ENCODE measurements around the gene CBR1. TPM values are rescaled to one million over a fixed set of nuclear protein-coding genes. Genes with fewer than 3 reads are reported as not detected.

Gene CBR1
- total and polyA plus RNA-seq, 4 donors = 36.1 to 158 (median 74.4) TPM

DNA sequence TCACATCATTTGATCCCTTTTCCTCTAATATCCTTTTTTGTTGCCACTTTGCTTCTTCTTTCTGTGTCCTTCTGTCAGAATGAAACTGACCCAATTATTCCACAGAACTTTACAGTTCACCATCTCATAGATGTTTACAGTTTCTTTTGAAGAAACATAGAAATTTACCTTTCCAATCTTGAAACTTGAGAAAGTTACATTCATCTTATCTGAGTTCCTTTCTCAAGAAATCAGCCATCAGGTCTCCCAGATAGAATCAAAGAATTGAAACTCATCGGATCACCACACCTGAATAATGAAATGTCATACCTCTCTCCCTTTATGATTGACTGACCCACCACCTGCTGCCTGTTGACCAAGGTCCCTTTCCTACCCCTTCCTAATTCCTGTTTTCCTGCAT lies 23.7 kb downstream of the CBR1 start:
- Histone ChIP-seq H3K27ac (ENCODE audit: low read depth in 1 of 2, low read length in 1 of 2) (no peak overlapping the region), H3K9me3 (ENCODE audit: control insufficient read depth in 4 of 4, insufficient read depth in 3 of 4, low read length in 3 of 4) (peaks cover 0 to 4% (median 0%) of the 10 kb centered on the region in 4 donors), H3K9ac (ENCODE audit: insufficient read depth in 1 of 2, low read length in 2 of 2) (no peak overlapping the region), H3K4me1 (ENCODE audit: control insufficient read depth in 5 of 5, insufficient read depth in 5 of 5, low read length in 5 of 5) (no peaks in the 10 kb centered on the region), H3K4me3 (no peak overlapping the region), H3K27me3 (ENCODE audit: control insufficient read depth in 3 of 3, insufficient read depth in 3 of 3, low read length in 2 of 3) (peaks cover 0 to 2% (median 0%) of the 10 kb centered on the region in 3 donors), H3K36me3 (ENCODE audit: control insufficient read depth in 4 of 4, insufficient read depth in 4 of 4, low read length in 4 of 4) (no peaks in the 10 kb centered on the region)
- 94 to 96% methylated on average over 1 of the region's 1 CpG for WGBS, 2 donors
- no peak for ATAC-seq (ENCODE audit: insufficient read depth, low FRiP score)
- DNase-seq = no peak
- TF ChIP-seq, protein P1, sequence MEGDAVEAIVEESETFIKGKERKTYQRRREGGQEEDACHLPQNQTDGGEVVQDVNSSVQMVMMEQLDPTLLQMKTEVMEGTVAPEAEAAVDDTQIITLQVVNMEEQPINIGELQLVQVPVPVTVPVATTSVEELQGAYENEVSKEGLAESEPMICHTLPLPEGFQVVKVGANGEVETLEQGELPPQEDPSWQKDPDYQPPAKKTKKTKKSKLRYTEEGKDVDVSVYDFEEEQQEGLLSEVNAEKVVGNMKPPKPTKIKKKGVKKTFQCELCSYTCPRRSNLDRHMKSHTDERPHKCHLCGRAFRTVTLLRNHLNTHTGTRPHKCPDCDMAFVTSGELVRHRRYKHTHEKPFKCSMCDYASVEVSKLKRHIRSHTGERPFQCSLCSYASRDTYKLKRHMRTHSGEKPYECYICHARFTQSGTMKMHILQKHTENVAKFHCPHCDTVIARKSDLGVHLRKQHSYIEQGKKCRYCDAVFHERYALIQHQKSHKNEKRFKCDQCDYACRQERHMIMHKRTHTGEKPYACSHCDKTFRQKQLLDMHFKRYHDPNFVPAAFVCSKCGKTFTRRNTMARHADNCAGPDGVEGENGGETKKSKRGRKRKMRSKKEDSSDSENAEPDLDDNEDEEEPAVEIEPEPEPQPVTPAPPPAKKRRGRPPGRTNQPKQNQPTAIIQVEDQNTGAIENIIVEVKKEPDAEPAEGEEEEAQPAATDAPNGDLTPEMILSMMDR (IDR thresholded peaks at IDR 0.05; ENCODE audit: control extremely low read depth, extremely low read depth) = no peak

DNA sequence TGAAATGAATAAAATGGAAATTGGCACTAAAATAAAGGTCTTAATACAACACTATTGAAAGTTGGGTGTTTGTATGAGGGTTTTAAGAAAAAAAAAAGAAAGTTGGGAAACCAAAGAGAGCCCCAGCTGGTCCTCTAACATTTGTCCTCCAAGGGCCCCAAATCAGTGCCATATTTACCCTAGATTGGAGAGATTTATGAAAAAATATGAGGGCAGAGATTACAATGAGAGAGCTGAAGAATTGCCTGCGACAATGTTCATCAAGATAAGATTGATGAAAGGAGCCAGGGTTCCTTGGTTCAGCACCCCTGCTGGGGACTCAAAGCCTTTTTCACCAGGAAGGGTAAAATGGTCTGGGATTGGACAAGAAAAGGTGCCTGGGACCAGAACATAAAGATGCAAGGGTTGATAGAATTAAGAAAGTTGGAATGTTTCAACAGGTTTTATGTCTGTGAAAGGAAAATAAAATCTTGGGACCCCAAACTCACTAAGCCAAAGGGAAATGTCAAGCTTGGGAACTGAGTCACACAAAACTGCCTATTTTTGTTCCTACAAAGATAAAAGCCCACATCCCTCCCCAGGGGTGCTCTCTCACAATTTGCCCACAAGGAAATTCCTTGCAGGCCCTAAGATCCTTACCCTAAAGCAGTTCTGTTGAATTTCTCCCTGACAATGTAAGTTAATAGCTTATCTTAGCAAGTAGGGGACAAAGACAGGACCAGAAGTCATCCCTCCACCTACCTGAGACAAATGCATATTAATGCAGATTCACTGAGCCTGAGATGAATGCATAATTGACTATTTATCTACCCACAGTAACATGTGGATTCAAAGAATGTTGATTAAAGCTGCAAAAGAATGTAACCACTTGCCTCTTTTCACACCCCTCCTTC lies 26.8 kb downstream of the CBR1 start:
- 74 to 81% methylated on average over 1 of the region's 1 CpG for WGBS, 2 donors
- peaks cover 0 to 2% (median 2%) of the 10 kb centered on the region in 3 donors for H3K27me3 ChIP-seq (ENCODE audit: control insufficient read depth in 3 of 3, insufficient read depth in 3 of 3, low read length in 2 of 3)
- no peaks in the 10 kb centered on the region for H3K36me3 ChIP-seq (ENCODE audit: control insufficient read depth in 4 of 4, insufficient read depth in 4 of 4, low read length in 4 of 4)
- H3K4me1 ChIP-seq (ENCODE audit: control insufficient read depth in 5 of 5, insufficient read depth in 5 of 5, low read length in 5 of 5) = no peaks in the 10 kb centered on the region
- H3K4me3 ChIP-seq = no peak overlapping the region
- TF ChIP-seq, protein P1 (IDR thresholded peaks at IDR 0.05; ENCODE audit: control extremely low read depth, extremely low read depth) = no peak
- H3K9me3 ChIP-seq (ENCODE audit: control insufficient read depth in 4 of 4, insufficient read depth in 3 of 4, low read length in 3 of 4) = peaks cover 0 to 4% (median 0%) of the 10 kb centered on the region in 4 donors
- DNase-seq (no peak), ATAC-seq (ENCODE audit: insufficient read depth, low FRiP score) (no peak)
- H3K27ac ChIP-seq (ENCODE audit: low read depth in 1 of 2, low read length in 1 of 2) = no peak overlapping the region
- no peak overlapping the region for H3K9ac ChIP-seq (ENCODE audit: insufficient read depth in 1 of 2, low read length in 2 of 2)

DNA sequence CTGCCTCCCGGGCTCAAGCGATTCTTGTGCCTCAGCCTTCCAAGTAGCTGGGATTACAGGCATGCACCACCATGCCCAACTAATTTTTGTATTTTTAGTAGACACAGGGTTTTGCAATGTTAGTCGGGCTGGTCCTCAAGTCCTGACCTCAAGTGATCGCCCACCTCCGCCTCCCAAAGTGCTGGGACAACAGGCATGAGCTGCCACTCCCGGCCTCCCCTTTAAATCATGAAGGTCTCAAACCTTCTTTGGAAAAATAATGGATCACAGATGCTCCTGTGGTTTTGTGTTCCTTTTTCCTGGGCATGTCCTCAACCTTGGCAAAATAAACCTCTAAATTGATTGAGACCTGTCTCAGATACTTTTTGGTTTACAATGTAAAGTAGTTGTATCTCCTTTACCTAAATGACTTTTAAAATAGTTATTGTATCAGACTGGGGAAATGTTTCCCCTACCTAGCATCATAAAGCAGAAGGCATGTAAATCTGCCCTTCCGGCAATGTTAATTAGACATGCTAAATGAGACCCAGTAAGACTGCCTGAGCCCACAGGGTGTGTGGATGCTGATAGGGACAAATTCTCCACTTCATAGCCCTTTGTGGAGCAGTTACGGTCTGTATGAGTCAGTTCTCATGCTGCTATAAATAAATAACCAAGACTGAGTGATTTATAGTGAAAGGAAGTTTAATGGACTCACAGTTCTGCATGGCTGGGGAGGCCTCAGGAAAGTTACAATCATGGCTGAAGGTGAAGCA lies 27.8 kb downstream of the CBR1 start:
- no peak for DNase-seq
- peaks cover 0 to 4% (median 0%) of the 10 kb centered on the region in 4 donors for H3K9me3 ChIP-seq (ENCODE audit: control insufficient read depth in 4 of 4, insufficient read depth in 3 of 4, low read length in 3 of 4)
- no peaks in the 10 kb centered on the region for H3K4me1 ChIP-seq (ENCODE audit: control insufficient read depth in 5 of 5, insufficient read depth in 5 of 5, low read length in 5 of 5)
- no peaks in the 10 kb centered on the region for H3K36me3 ChIP-seq (ENCODE audit: control insufficient read depth in 4 of 4, insufficient read depth in 4 of 4, low read length in 4 of 4)
- TF ChIP-seq, protein P1 (IDR thresholded peaks at IDR 0.05; ENCODE audit: control extremely low read depth, extremely low read depth) = no peak
- WGBS, 2 donors = 75 to 81% methylated on average over 8 of the region's 8 CpGs
- H3K4me3 ChIP-seq = no peak overlapping the region
- no peak overlapping the region for H3K9ac ChIP-seq (ENCODE audit: insufficient read depth in 1 of 2, low read length in 2 of 2)
- H3K27ac ChIP-seq (ENCODE audit: low read depth in 1 of 2, low read length in 1 of 2) = no peak overlapping the region
- H3K27me3 ChIP-seq (ENCODE audit: control insufficient read depth in 3 of 3, insufficient read depth in 3 of 3, low read length in 2 of 3) = peaks cover 0 to 2% (median 2%) of the 10 kb centered on the region in 3 donors
- no peak for ATAC-seq (ENCODE audit: insufficient read depth, low FRiP score)
